ENCODE results near the gene RB1.

GRCh38 chr13:48434200-48434599 is 130.6 kb downstream of the RB1 start:
- no peak for TF ChIP-seq CTCF (IDR thresholded peaks at IDR 0.05)
- no peak for TF ChIP-seq POLR2A (IDR thresholded peaks at IDR 0.05)
